ENCODE results near the gene SPAG9.

DNA sequence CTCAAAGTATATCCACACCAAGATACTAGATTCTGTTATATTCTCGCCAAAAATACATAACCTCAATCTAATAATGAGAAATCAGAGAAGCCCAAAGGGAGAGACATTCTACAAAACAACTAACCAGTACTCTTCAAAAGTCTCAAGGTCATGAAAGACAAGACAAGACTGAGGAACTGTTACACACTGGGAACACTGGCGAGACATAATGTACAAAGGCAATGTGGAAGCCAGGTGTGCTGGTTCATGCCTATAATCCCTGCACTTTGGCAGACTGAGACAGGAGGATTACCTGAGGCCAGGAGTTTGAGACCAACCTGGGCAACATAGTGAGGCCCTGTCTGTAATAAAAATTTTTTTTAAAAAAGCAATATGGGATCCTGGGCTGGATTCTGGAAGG, 85.9 kb downstream of the SPAG9 start:
- TF ChIP-seq, protein P1, sequence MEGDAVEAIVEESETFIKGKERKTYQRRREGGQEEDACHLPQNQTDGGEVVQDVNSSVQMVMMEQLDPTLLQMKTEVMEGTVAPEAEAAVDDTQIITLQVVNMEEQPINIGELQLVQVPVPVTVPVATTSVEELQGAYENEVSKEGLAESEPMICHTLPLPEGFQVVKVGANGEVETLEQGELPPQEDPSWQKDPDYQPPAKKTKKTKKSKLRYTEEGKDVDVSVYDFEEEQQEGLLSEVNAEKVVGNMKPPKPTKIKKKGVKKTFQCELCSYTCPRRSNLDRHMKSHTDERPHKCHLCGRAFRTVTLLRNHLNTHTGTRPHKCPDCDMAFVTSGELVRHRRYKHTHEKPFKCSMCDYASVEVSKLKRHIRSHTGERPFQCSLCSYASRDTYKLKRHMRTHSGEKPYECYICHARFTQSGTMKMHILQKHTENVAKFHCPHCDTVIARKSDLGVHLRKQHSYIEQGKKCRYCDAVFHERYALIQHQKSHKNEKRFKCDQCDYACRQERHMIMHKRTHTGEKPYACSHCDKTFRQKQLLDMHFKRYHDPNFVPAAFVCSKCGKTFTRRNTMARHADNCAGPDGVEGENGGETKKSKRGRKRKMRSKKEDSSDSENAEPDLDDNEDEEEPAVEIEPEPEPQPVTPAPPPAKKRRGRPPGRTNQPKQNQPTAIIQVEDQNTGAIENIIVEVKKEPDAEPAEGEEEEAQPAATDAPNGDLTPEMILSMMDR (IDR thresholded peaks at IDR 0.05) = no peak
- no peak for TF ChIP-seq EZH2 (IDR thresholded peaks at IDR 0.05; ENCODE audit: borderline replicate concordance, insufficient read depth, low read depth, low read length, poor library complexity, severe bottlenecking)

Measured in B cell (primary cell).